Erythroblast (primary cell): Measurements from ENCODE around the gene DDX54.

Experiments
- GATA1 ChIP-seq: IDR thresholded peaks from 2 replicates; pipeline ENCODE4 v1.6.1; 2011; ENCODE audit warnings: low read depth, mild to moderate bottlenecking, control low read depth, low read length, moderate library complexity
- POLR2A ChIP-seq: IDR thresholded peaks from 2 replicates; pipeline ENCODE4 v1.6.1; 2011; ENCODE audit warnings: mild to moderate bottlenecking, low read length

DNA sequence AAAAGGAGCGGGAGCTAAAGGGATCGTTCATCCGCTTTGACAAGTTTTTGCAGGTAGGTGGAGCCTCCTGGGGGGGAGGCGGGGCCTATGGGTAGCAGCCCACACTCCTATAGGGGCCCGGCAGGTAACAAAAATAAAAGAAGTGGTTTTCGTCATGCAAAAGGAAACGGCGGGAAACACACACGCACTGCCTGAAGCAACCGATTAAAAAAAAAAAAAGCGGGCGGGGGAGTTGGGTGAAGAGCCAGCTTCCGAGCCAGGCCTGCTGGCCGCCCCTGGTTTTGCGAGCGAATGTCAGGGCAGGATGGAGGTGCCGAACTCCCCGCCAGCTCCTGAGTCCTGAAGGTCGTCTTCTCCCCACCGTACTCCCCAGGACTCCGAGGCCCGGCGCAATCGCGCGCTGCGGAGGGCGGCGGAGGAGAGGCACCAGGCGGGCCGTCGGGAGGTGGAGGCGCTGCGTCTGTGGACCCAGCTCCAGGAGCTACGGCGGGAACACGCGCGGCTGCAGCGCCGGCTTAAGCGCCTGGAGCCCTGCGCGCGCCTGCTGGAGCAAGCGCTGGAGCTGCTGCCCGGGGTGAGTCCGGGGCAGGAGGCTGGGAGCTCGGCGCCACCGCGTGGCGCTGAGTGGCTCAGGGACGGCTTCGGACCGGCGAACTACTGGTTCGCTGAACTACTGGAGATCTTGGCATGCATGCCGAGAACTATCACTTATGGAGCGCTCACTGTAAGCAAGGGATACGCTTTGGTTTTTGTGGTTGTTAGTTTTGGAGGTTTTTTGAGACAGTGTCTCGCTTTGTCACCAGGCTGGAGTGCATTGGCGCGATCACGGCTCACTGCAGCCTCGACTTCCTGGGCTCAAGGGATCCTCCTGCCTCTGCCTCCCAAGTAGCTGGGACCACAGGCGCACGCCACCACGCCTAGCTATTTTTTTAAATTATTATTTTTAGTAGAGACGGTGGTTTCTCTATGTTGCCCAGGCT lies 32.2 kb downstream of the DDX54 start:
- TF ChIP-seq POLR2A (no peak), GATA1 (no peak)
